MM.1S (cell line): ENCODE measurements around the gene OGFOD3.

ENCODE experiments used
- DNase-seq: peaks from one replicate; pipeline ENCODE4 v3.0.0-alpha.2; 2015
- H2AFZ ChIP-seq: fragments of 300-600 bp; sonication (generic); 2 replicates; pipeline ENCODE4 v1.6.0; 2016; ENCODE audit warnings: antibody characterized with exemption, low read length
- H3F3A ChIP-seq: fragments of 300-600 bp; sonication (generic); 2 replicates; pipeline ENCODE4 v1.6.1; 2016; ENCODE audit warnings: mild to moderate bottlenecking, antibody characterized with exemption, low read length, moderate library complexity, mixed read lengths; ENCODE audit not compliant: insufficient read depth
- H3K27ac ChIP-seq: fragments of 300-600 bp; sonication (generic); 2 replicates; pipeline ENCODE4 v1.5.1; 2016; ENCODE audit warnings: mild to moderate bottlenecking, low read length
- H3K27me3 ChIP-seq: fragments of 300-600 bp; sonication (generic); replicated peaks from 2 replicates; pipeline ENCODE4 v1.6.0; 2016; ENCODE audit warnings: low read length; ENCODE audit not compliant: insufficient read depth
- H3K36me3 ChIP-seq: fragments of 300-600 bp; sonication (generic); replicated peaks from 2 replicates; pipeline ENCODE4 v1.6.1; 2016; ENCODE audit warnings: mild to moderate bottlenecking, low read length, mixed read lengths; ENCODE audit not compliant: insufficient read depth
- H3K4me1 ChIP-seq: fragments of 300-600 bp; sonication (generic); 2 replicates; pipeline ENCODE4 v1.6.1; 2016; ENCODE audit warnings: low read length, mixed read lengths
- H3K4me2 ChIP-seq: fragments of 300-600 bp; sonication (generic); 2 replicates; pipeline ENCODE4 v1.6.0; 2016; ENCODE audit warnings: low read depth, low read length
- H3K4me3 ChIP-seq: fragments of 300-600 bp; sonication (generic); 2 replicates; pipeline ENCODE4 v1.5.1; 2016; ENCODE audit warnings: low read length, mixed read lengths
- H3K79me2 ChIP-seq: fragments of 300-600 bp; sonication (generic); 2 replicates; pipeline ENCODE4 v1.6.1; 2016; ENCODE audit warnings: mixed run types, low read length, mixed read lengths
- H3K9ac ChIP-seq: fragments of 300-600 bp; sonication (generic); 2 replicates; pipeline ENCODE4 v1.6.1; 2016; ENCODE audit warnings: low read length, mixed read lengths
- H3K9me2 ChIP-seq: fragments of 300-600 bp; sonication (generic); replicated peaks from 2 replicates; pipeline ENCODE4 v1.6.1; 2016; ENCODE audit warnings: mild to moderate bottlenecking, low read length, mixed read lengths; ENCODE audit not compliant: insufficient read depth
- H3K9me3 ChIP-seq: fragments of 300-600 bp; sonication (generic); replicated peaks from 2 replicates; pipeline ENCODE4 v1.6.1; 2016; ENCODE audit warnings: mild to moderate bottlenecking, low read length, mixed read lengths; ENCODE audit not compliant: insufficient read depth
- H4K20me1 ChIP-seq: fragments of 300-600 bp; sonication (generic); 2 replicates; pipeline ENCODE4 v1.6.1; 2016; ENCODE audit warnings: mild to moderate bottlenecking, low read length, moderate library complexity, mixed read lengths; ENCODE audit not compliant: insufficient read depth
- CTCF ChIP-seq: fragments of 300-600 bp; sonication (generic); IDR thresholded peaks from 2 replicates; pipeline ENCODE4 v1.5.1; 2016; ENCODE audit warnings: antibody characterized with exemption, low read length, mixed read lengths
- EZH2 ChIP-seq: fragments of 300-600 bp; sonication (generic); optimal IDR thresholded peaks from 2 replicates; pipeline ENCODE3; 2017; ENCODE audit warnings: low read depth, mild to moderate bottlenecking, antibody characterized with exemption, low read length, mixed read lengths
- EZH2phosphoT487 ChIP-seq: fragments of 300-600 bp; sonication (generic); IDR thresholded peaks from 2 replicates; pipeline ENCODE4 v1.6.1; 2018; ENCODE audit warnings: antibody characterized with exemption, low read length

The OGFOD3 gene

GRCh38 chr17:82370471-82371332 is 47.7 kb downstream of the OGFOD3 start:
- Histone ChIP-seq H3K79me2 (no peaks in the 10 kb centered on the region), H3K9me2 (no peaks in the 10 kb centered on the region), H2AFZ (peak overlapping the region; percentile 70), H3K4me1 (peaks cover 16% of the 10 kb centered on the region), H3F3A (peaks cover 11% of the 10 kb centered on the region; the same call in 1 of the 2 replicates), H3K9ac (peak overlapping the region; percentile 40), H3K4me2 (peak overlapping the region; percentile 92), H3K27ac (peak overlapping the region; percentile 81), H3K27me3 (no peaks in the 10 kb centered on the region), H3K4me3 (peak overlapping the region; percentile 46; the same call in 1 of the 2 replicates), H3K36me3 (no peaks in the 10 kb centered on the region), H3K9me3 (no peaks in the 10 kb centered on the region), H4K20me1 (no peaks in the 10 kb centered on the region)
- peak; percentile 94 for DNase-seq
- no peak for TF ChIP-seq EZH2
- 0 out of 2 replicates have a peak, but pooled peaks have one; percentile 17 for TF ChIP-seq CTCF

- DNase-seq: no peak
- no peak overlapping the region for H3K4me2 ChIP-seq
- TF ChIP-seq CTCF (no peak), EZH2 (no peak), EZH2phosphoT487 (no peak)
- peaks cover 11% of the 10 kb centered on the region; the same call in 1 of the 2 replicates for H3F3A ChIP-seq
- H3K4me1 ChIP-seq: peaks cover 16% of the 10 kb centered on the region
- H4K20me1 ChIP-seq: no peaks in the 10 kb centered on the region
- no peaks in the 10 kb centered on the region for H3K9me2 ChIP-seq
- H3K27me3 ChIP-seq: no peaks in the 10 kb centered on the region
- H3K9ac ChIP-seq: no peak overlapping the region
- no peaks in the 10 kb centered on the region for H3K36me3 ChIP-seq
- H3K9me3 ChIP-seq: no peaks in the 10 kb centered on the region
- H3K79me2 ChIP-seq: no peaks in the 10 kb centered on the region
- H2AFZ ChIP-seq: no peak overlapping the region
- no peak overlapping the region for H3K27ac ChIP-seq
- no peak overlapping the region for H3K4me3 ChIP-seq
These were observed 49.2 kb downstream of the OGFOD3 start for GRCh38 chr17:82369211-82369610.

GRCh38 chr17:82367724-82368524 is 50.5 kb downstream of the OGFOD3 start:
- TF ChIP-seq EZH2 (no peak), EZH2phosphoT487 (no peak), CTCF (no peak)
- peaks cover 16% of the 10 kb centered on the region for H3K4me1 ChIP-seq
- H3K36me3 ChIP-seq: no peaks in the 10 kb centered on the region
- H3K4me2 ChIP-seq: no peak overlapping the region
- DNase-seq: no peak
- no peaks in the 10 kb centered on the region for H4K20me1 ChIP-seq
- H3K9me3 ChIP-seq: no peaks in the 10 kb centered on the region
- H3K4me3 ChIP-seq: no peak overlapping the region
- no peak overlapping the region for H2AFZ ChIP-seq
- no peaks in the 10 kb centered on the region for H3K9me2 ChIP-seq
- H3F3A ChIP-seq: peaks cover 8% of the 10 kb centered on the region; the same call in 1 of the 2 replicates
- no peak overlapping the region for H3K9ac ChIP-seq
- H3K27ac ChIP-seq: no peak overlapping the region
- no peaks in the 10 kb centered on the region for H3K27me3 ChIP-seq
- no peaks in the 10 kb centered on the region for H3K79me2 ChIP-seq
